Measurements from ENCODE around the gene SLC9A3.

SLC9A3 gene

GRCh38 chr5:462051-462481 lies 62.2 kb downstream of the SLC9A3 start:
- ChIA-PET POLR2A (interaction anchor here (0.7 kb wide), 1 partner anchor 10 kb away, joined by 4 read pairs; no protein-coding TSS in a partner anchor), CTCF (no interaction called here)
- TF ChIP-seq TARDBP (IDR thresholded peaks at IDR 0.05) = no peak
- TF ChIP-seq HDGF (IDR thresholded peaks at IDR 0.05; ENCODE audit: borderline replicate concordance) = no peak
- TF ChIP-seq CTBP1 (IDR thresholded peaks at IDR 0.05; ENCODE audit: borderline replicate concordance) = no peak
- no peak for TF ChIP-seq SP1 (IDR thresholded peaks at IDR 0.05)
- no peak for TF ChIP-seq ARNT (IDR thresholded peaks at IDR 0.05)
- TF ChIP-seq FOXA1 (IDR thresholded peaks at IDR 0.05) = no peak
- TF ChIP-seq, protein P1, sequence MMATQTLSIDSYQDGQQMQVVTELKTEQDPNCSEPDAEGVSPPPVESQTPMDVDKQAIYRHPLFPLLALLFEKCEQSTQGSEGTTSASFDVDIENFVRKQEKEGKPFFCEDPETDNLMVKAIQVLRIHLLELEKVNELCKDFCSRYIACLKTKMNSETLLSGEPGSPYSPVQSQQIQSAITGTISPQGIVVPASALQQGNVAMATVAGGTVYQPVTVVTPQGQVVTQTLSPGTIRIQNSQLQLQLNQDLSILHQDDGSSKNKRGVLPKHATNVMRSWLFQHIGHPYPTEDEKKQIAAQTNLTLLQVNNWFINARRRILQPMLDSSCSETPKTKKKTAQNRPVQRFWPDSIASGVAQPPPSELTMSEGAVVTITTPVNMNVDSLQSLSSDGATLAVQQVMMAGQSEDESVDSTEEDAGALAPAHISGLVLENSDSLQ (IDR thresholded peaks at IDR 0.05) = no peak
- TF ChIP-seq NFRKB (IDR thresholded peaks at IDR 0.05) = no peak
- DNase-seq (ENCODE audit: extremely low spot score) = no peak

GRCh38 chr5:460273-460625 lies 64.0 kb downstream of the SLC9A3 start:
- CTCF ChIA-PET = no interaction called here
- POLR2A ChIA-PET = interaction anchor here (0.9 kb wide), 1 partner anchor 12 kb away, joined by 5 read pairs; no protein-coding TSS in a partner anchor

GRCh38 chr5:459562-460272 lies 64.5 kb downstream of the SLC9A3 start:
- ChIA-PET POLR2A (interaction anchor here (0.9 kb wide), 1 partner anchor 12 kb away, joined by 5 read pairs; no protein-coding TSS in a partner anchor), CTCF (no interaction called here)
- TF ChIP-seq ELF4 (IDR thresholded peaks at IDR 0.05) (no peak), FOXM1 (IDR thresholded peaks at IDR 0.05; ENCODE audit: borderline replicate concordance) (no peak), FOXA1 (IDR thresholded peaks at IDR 0.05) (no peak), FOXK2 (IDR thresholded peaks at IDR 0.05) (no peak), NFRKB (IDR thresholded peaks at IDR 0.05) (no peak), SUZ12 (IDR thresholded peaks at IDR 0.05) (no peak), BHLHE40 (IDR thresholded peaks at IDR 0.05; ENCODE audit: borderline replicate concordance) (no peak), ZNF384 (IDR thresholded peaks at IDR 0.05) (no peak), L3MBTL2 (conservative IDR thresholded peaks at IDR 0.05) (no peak), SP1 (IDR thresholded peaks at IDR 0.05) (no peak), CTBP1 (IDR thresholded peaks at IDR 0.05; ENCODE audit: borderline replicate concordance) (no peak), TARDBP (IDR thresholded peaks at IDR 0.05) (no peak), HDGF (IDR thresholded peaks at IDR 0.05; ENCODE audit: borderline replicate concordance) (no peak), LEF1 (IDR thresholded peaks at IDR 0.05; ENCODE audit: borderline replicate concordance) (no peak), ARNT (IDR thresholded peaks at IDR 0.05) (no peak)
- TF ChIP-seq, protein P1 (IDR thresholded peaks at IDR 0.05) = no peak
- DNase-seq (ENCODE audit: extremely low spot score) = no peak

More at GRCh38 chr5:460273-460625, 64.0 kb downstream of the SLC9A3 start:
- no peak for DNase-seq (ENCODE audit: extremely low spot score)
- no peak for TF ChIP-seq LEF1 (IDR thresholded peaks at IDR 0.05; ENCODE audit: borderline replicate concordance)
- no peak for TF ChIP-seq ZNF384 (IDR thresholded peaks at IDR 0.05)
- TF ChIP-seq CTBP1 (IDR thresholded peaks at IDR 0.05; ENCODE audit: borderline replicate concordance) = no peak
- no peak for TF ChIP-seq BHLHE40 (IDR thresholded peaks at IDR 0.05; ENCODE audit: borderline replicate concordance)
- no peak for TF ChIP-seq HDGF (IDR thresholded peaks at IDR 0.05; ENCODE audit: borderline replicate concordance)
- no peak for TF ChIP-seq SUZ12 (IDR thresholded peaks at IDR 0.05)
- no peak for TF ChIP-seq FOXM1 (IDR thresholded peaks at IDR 0.05; ENCODE audit: borderline replicate concordance)
- TF ChIP-seq ARNT (IDR thresholded peaks at IDR 0.05) = no peak
- TF ChIP-seq, protein P1 (IDR thresholded peaks at IDR 0.05) = no peak
- no peak for TF ChIP-seq L3MBTL2 (conservative IDR thresholded peaks at IDR 0.05)
- TF ChIP-seq SP1 (IDR thresholded peaks at IDR 0.05) = no peak
- TF ChIP-seq FOXA1 (IDR thresholded peaks at IDR 0.05) = no peak
- no peak for TF ChIP-seq ELF4 (IDR thresholded peaks at IDR 0.05)
- no peak for TF ChIP-seq NFRKB (IDR thresholded peaks at IDR 0.05)
- TF ChIP-seq TARDBP (IDR thresholded peaks at IDR 0.05) = no peak
- no peak for TF ChIP-seq FOXK2 (IDR thresholded peaks at IDR 0.05)

DNA sequence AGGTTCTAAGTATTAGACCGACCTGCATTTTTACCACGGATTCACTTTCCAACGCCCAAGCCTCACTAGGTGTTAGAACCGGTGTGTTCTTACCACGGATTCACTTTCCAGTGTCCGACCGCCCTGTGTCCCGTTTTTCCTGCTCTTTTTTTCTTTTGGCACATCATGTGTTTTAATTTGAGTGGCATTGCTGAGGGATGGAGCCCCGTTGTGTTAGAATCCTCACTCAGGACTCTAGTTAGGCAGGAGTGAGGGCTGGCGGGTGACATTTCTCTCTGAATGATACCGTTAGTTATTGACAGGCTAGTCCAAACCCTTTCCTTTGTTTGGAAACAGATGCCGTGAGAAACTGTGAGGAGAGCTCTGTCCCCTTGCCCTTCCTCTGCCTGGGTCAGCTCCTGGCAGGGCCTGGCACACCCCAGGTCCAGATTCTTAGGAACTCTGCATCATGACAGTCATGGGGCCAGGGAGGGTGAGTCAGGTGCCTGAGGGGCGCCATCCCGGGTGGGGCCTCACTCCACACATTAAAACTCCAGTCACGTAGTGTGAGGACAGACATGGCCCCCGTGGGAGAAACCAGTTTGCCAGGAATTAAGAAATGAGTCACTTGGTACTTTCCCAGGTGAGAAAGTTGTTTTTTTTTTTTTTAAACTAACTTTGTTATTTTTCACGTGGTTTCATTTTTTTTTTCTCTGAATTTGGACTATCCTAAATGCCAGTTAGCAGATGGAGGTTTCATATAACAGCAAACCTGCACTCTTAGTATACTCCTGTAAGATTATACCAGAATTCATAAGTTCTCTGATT lies 65.5 kb downstream of the SLC9A3 start:
- DNase-seq (ENCODE audit: extremely low spot score) = no peak
- POLR2A ChIA-PET = no interaction called here
- TF ChIP-seq ZNF384 (IDR thresholded peaks at IDR 0.05) (no peak), ELF4 (IDR thresholded peaks at IDR 0.05) (no peak), SP1 (IDR thresholded peaks at IDR 0.05) (no peak), CTBP1 (IDR thresholded peaks at IDR 0.05; ENCODE audit: borderline replicate concordance) (no peak), NFRKB (IDR thresholded peaks at IDR 0.05) (no peak), HDGF (IDR thresholded peaks at IDR 0.05; ENCODE audit: borderline replicate concordance) (no peak), LEF1 (IDR thresholded peaks at IDR 0.05; ENCODE audit: borderline replicate concordance) (no peak)
- TF ChIP-seq, protein P1 (IDR thresholded peaks at IDR 0.05) = no peak
- CTCF ChIA-PET = no interaction called here
